Measurements from ENCODE around the gene SIRT6. TPM values are rescaled to one million over a fixed set of nuclear protein-coding genes. Genes with fewer than 3 reads are reported as not detected.
"Not testable (repeated sequence)": the region's sequence is repeated elsewhere in the genome, so short reads cannot be mapped to it uniquely, and the experiment has no call there.

SIRT6 gene
- total and polyA plus RNA-seq, 8 donors = 14.0 to 160 (median 23.0) TPM

DNA sequence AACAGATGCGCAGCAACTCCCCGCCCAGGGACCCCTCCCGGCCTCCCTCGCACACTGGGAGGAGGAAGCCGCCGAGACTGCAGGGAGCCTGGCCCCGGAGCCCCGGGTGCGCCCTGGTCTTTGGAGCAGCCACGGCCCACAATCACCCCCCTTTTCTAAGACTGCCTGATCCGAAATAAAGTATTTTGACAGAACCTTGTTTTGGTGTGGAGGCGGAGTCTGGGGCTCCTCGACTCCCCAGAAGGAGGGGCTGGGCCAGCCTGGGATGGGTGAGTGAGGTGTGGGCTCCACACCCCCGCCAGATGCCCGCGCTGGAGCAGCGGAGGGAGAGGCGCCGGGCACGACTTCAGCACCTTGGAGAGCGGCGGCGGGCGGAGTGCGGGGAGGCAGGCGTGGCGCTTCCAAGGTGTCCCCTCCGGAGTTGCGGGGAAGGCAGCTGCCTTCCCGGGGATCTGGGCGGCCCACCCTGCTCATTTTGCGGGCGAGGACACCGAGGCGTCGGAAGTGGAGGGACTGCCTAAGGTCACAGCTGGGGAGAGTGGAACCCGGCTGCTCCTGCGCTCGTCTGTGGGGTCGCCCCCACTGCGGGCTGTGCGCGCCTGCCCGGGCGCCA is 9.4 kb downstream of the SIRT6 start:
- 5 to 14% (median 7%) methylated on average over 16 to 45 of the region's 45 CpGs for WGBS, 5 donors
- DNase-seq = peak; percentile 59 to 88
- Histone ChIP-seq H3K27me3 (peaks cover 0 to 48% (median 10%) of the 10 kb centered on the region in 3 donors), H3K36me3 (peaks cover 12 to 41% (median 37%) of the 10 kb centered on the region in 4 donors), H3K4me1 (peaks cover 5 to 17% (median 8%) of the 10 kb centered on the region in 4 donors), H3K9me3 (no peaks in the 10 kb centered on the region), H3K27ac (no peak overlapping the region), H3K4me3 (no peak overlapping the region)
- intact Hi-C loops (cut with DNase I; ENCODE audit: low total_unique reads) = no loop called here
- TF ChIP-seq EP300 (IDR thresholded peaks at IDR 0.05) = no peak
- no peak for TF ChIP-seq POLR2A (IDR thresholded peaks at IDR 0.05)
- TF ChIP-seq, protein P1, sequence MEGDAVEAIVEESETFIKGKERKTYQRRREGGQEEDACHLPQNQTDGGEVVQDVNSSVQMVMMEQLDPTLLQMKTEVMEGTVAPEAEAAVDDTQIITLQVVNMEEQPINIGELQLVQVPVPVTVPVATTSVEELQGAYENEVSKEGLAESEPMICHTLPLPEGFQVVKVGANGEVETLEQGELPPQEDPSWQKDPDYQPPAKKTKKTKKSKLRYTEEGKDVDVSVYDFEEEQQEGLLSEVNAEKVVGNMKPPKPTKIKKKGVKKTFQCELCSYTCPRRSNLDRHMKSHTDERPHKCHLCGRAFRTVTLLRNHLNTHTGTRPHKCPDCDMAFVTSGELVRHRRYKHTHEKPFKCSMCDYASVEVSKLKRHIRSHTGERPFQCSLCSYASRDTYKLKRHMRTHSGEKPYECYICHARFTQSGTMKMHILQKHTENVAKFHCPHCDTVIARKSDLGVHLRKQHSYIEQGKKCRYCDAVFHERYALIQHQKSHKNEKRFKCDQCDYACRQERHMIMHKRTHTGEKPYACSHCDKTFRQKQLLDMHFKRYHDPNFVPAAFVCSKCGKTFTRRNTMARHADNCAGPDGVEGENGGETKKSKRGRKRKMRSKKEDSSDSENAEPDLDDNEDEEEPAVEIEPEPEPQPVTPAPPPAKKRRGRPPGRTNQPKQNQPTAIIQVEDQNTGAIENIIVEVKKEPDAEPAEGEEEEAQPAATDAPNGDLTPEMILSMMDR (IDR thresholded peaks at IDR 0.05) = no peak
- TF ChIP-seq POLR2AphosphoS5 (IDR thresholded peaks at IDR 0.05) = no peak

DNA sequence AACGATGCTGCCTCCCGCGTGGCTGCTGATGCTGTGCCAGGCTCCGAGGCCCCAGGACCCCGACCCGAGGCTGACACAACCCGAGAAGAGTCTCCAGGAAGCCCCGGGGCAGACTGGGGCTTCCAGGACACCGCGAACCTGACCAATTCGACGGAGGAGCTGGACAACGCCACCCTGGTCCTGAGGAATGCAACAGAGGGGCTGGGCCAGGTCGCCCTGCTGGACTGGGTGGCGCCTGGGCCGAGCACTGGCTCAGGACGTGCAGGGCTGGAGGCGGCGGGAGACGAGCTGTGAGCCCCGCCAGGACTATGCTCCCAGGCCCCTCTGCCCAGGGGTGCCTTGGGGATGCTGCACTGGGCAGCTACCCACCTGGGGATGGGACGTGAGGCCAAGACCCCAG is 10.7 kb downstream of the SIRT6 start:
- WGBS, 5 donors = 57 to 83% (median 62%) methylated on average over 1 to 22 of the region's 22 CpGs
- DNase-seq = no peak
- no peak overlapping the region for H3K4me3 ChIP-seq
- H3K9me3 ChIP-seq = no peaks in the 10 kb centered on the region
- peaks cover 0 to 60% (median 14%) of the 10 kb centered on the region in 3 donors for H3K27me3 ChIP-seq
- peaks cover 5 to 17% (median 8%) of the 10 kb centered on the region in 4 donors for H3K4me1 ChIP-seq
- no peak overlapping the region for H3K27ac ChIP-seq
- TF ChIP-seq POLR2AphosphoS5 (IDR thresholded peaks at IDR 0.05) = no peak
- TF ChIP-seq, protein P1 (IDR thresholded peaks at IDR 0.05) = no peak
- no peak for TF ChIP-seq POLR2A (IDR thresholded peaks at IDR 0.05)
- TF ChIP-seq EP300 (IDR thresholded peaks at IDR 0.05) = no peak
- intact Hi-C loops (cut with DNase I; ENCODE audit: low total_unique reads) = no loop called here
- peaks cover 8 to 28% (median 24%) of the 10 kb centered on the region in 4 donors for H3K36me3 ChIP-seq

DNA sequence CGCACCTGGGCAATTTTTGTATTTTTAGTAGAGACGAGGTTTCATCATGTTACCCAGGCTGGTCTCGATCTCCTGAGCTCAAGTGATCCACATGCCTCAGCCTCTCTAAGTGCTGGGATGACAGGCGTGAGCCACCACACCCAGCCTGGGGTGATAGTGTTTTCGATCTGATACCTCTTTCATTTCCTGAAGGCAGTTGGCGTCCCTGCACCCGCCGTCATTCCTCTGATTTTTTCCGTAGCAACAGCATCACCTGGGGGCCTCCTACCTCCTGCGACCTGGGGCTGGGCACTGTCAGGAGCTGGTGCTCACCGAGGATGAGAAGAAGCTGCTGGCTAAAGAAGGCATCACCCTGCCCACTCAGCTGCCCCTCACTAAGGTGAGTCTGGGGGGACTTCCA is 18.1 kb downstream of the SIRT6 start:
- DNase-seq = no peak
- Histone ChIP-seq H3K4me1 (no peaks in the 10 kb centered on the region), H3K36me3 (no peaks in the 10 kb centered on the region), H3K27me3 (peaks cover 0 to 67% (median 13%) of the 10 kb centered on the region in 3 donors), H3K4me3 (no peak overlapping the region), H3K9me3 (no peaks in the 10 kb centered on the region), H3K27ac (no peak overlapping the region)
- TF ChIP-seq POLR2A (IDR thresholded peaks at IDR 0.05) = no peak
- 47 to 62% (median 55%) methylated on average over 10 to 11 of the region's 11 CpGs for WGBS, 5 donors
- intact Hi-C loops (cut with DNase I; ENCODE audit: low total_unique reads) = no loop called here

DNA sequence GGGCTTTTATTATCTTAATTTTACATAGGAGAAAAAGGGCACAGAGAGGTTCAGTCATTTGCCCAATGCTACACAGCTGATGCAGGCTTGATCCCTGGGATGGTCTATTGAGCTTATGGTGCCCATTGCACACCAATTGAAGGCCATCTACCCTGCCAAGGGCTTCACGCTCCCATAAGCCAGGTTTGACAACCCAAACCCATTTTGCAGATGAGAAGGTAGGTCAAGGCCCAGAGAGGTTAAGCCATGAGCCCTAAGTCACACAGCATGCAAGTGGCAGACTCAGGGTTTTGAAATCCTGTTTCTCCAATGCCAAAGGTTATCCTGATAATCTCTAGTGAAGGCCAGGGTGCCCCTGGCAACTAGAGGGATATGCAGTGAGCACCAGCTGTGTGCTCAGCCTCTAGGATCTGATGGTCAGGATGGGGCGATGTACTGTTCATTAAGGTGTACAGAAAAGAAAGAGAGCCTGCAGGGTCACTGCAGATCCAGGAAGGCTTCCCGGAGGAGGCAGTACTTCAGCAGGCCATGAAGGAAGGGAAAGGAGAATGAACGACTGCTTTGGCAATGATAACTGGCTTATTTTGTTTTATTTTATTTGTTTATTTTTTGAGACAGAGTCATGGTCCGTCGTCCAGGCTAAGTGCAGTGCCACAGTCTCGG is 20.8 kb downstream of the SIRT6 start:
- Histone ChIP-seq H3K27me3 (peaks cover 0 to 52% (median 8%) of the 10 kb centered on the region in 3 donors), H3K4me3 (no peak overlapping the region), H3K36me3 (no peaks in the 10 kb centered on the region), H3K4me1 (no peaks in the 10 kb centered on the region), H3K9me3 (no peaks in the 10 kb centered on the region), H3K27ac (no peak overlapping the region)
- TF ChIP-seq, protein P1 (IDR thresholded peaks at IDR 0.05) = no peak
- no peak for TF ChIP-seq EP300 (IDR thresholded peaks at IDR 0.05)
- no peak for TF ChIP-seq POLR2A (IDR thresholded peaks at IDR 0.05)
- TF ChIP-seq POLR2AphosphoS5 (IDR thresholded peaks at IDR 0.05) = no peak
- DNase-seq = no peak
- intact Hi-C loops (cut with DNase I; ENCODE audit: low total_unique reads) = no loop called here
- 68 to 76% (median 71%) methylated on average over 7 of the region's 7 CpGs for WGBS, 5 donors

DNA sequence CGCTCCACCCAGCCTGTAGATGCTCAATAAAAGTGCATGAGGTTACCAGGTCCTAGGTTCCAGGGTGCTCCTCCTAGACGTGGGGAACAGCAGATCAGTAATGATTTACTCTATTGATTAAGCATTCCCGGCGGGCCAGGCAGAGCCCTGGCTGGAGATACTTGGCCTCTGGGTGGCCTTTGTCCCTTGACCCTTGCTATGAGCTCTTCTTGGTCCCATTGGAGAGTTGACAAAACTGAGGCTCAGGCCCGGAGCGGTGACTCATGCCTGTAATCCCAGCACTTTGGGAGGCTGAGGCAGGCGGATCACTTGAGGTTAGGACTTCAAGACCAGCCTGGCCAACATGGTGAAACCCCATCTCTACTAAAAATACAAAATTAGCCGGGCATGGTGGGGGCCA is 24.4 kb downstream of the SIRT6 start:
- H3K9me3 ChIP-seq; H3K4me1 ChIP-seq; H3K36me3 ChIP-seq; intact Hi-C loops (cut with DNase I; ENCODE audit: low total_unique reads); DNase-seq; H3K27ac ChIP-seq; H3K4me3 ChIP-seq: not testable (repeated sequence)
- H3K27me3 ChIP-seq = peaks cover 0 to 41% (median 0%) of the 10 kb centered on the region in 3 donors
- 57 to 66% (median 63%) methylated on average over 7 to 8 of the region's 8 CpGs for WGBS, 5 donors

Measured in stomach (tissue), 9 donors.